ENCODE data around the gene ZNF804B.

Gene ZNF804B

DNA sequence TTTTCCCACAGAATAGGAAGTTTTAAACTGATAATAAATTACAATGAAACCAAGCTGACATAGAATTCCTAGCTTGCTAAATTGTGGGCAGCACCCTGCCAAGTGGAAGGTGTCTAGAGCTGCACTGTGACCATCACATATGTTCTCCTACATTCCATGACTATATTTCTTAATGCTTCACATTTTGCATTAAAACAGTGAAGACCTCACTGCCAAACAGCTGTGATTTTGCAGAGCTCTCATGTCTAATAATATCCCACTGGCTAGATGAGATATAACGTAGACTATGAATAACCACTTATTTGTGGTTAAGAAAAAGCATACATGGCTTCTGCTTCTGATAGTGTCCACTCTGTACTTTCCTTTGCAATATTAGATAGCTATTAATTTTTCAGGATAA lies 264.4 kb downstream of the ZNF804B start:
- Mint-ChIP-seq H3K27ac (no peak overlapping the region), H3K4me3 (no peak overlapping the region), H3K9me3 (peaks cover 4% of the 10 kb centered on the region), H3K27me3 (ENCODE audit: low read depth) (no peaks in the 10 kb centered on the region), H3K36me3 (ENCODE audit: low read depth) (no peaks in the 10 kb centered on the region), H3K4me1 (peaks cover 18% of the 10 kb centered on the region)
- no peak for TF ChIP-seq CTCF (IDR thresholded peaks at IDR 0.05; ENCODE audit: unreplicated experiment in 3 of 3)

- no peak overlapping the region for H3K4me3 Mint-ChIP-seq
- no peak for TF ChIP-seq CTCF (IDR thresholded peaks at IDR 0.05; ENCODE audit: unreplicated experiment in 3 of 3)
- no peaks in the 10 kb centered on the region for H3K36me3 Mint-ChIP-seq (ENCODE audit: low read depth)
- no peak overlapping the region for H3K27ac Mint-ChIP-seq
- H3K27me3 Mint-ChIP-seq (ENCODE audit: low read depth), result no peaks in the 10 kb centered on the region
- peaks cover 18% of the 10 kb centered on the region for H3K4me1 Mint-ChIP-seq
- peaks cover 2% of the 10 kb centered on the region for H3K9me3 Mint-ChIP-seq
These were observed 268.3 kb downstream of the ZNF804B start for GRCh38 chr7:89027781-89028180.

DNA sequence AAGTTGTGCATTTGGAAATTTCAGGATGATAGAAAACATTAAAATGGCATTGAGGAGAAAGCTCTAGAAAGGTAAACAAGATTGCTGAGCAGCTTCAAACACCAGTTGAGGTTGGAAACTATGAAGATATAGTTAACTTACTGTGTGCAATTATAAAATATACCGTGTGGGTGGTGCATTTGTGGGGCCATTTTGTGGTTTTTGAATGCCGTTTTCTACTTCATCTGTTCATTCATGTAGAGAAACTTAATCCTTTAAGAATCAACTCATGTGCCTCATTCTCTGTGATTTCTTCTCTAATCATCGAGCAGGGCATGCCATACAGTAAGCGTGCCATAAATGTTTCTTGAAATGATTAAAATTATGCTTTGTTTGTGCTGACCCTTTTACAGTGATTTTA lies 268.8 kb downstream of the ZNF804B start:
- no peak for TF ChIP-seq CTCF (IDR thresholded peaks at IDR 0.05; ENCODE audit: unreplicated experiment in 3 of 3)

GRCh38 chr7:89029864-89030263 lies 270.4 kb downstream of the ZNF804B start:
- Mint-ChIP-seq H3K27ac (no peak overlapping the region), H3K4me1 (peaks cover 8% of the 10 kb centered on the region), H3K27me3 (ENCODE audit: low read depth) (no peaks in the 10 kb centered on the region), H3K4me3 (no peak overlapping the region), H3K36me3 (ENCODE audit: low read depth) (no peaks in the 10 kb centered on the region), H3K9me3 (peaks cover 2% of the 10 kb centered on the region)
- no peak for TF ChIP-seq CTCF (IDR thresholded peaks at IDR 0.05; ENCODE audit: unreplicated experiment in 3 of 3)

More for the DNA sequence above, 268.8 kb downstream of the ZNF804B start:
- Mint-ChIP-seq H3K27ac (no peak overlapping the region), H3K4me1 (peaks cover 18% of the 10 kb centered on the region), H3K9me3 (peaks cover 2% of the 10 kb centered on the region), H3K36me3 (ENCODE audit: low read depth) (no peaks in the 10 kb centered on the region), H3K27me3 (ENCODE audit: low read depth) (no peaks in the 10 kb centered on the region), H3K4me3 (no peak overlapping the region)

GRCh38 chr7:89041240-89041639 lies 281.7 kb downstream of the ZNF804B start:
- Mint-ChIP-seq H3K36me3 (ENCODE audit: low read depth) (no peaks in the 10 kb centered on the region), H3K27ac (no peak overlapping the region), H3K4me3 (no peak overlapping the region), H3K9me3 (peaks cover 21% of the 10 kb centered on the region), H3K4me1 (peaks cover 6% of the 10 kb centered on the region), H3K27me3 (ENCODE audit: low read depth) (no peaks in the 10 kb centered on the region)
- no peak for TF ChIP-seq CTCF (IDR thresholded peaks at IDR 0.05; ENCODE audit: unreplicated experiment in 3 of 3)

- Mint-ChIP-seq H3K27ac (no peak overlapping the region), H3K36me3 (ENCODE audit: low read depth) (no peaks in the 10 kb centered on the region)
These were observed 283.4 kb downstream of the ZNF804B start for GRCh38 chr7:89042940-89043339.

More at GRCh38 chr7:89042940-89043339, 283.4 kb downstream of the ZNF804B start:
- no peak overlapping the region for H3K4me3 Mint-ChIP-seq
- no peaks in the 10 kb centered on the region for H3K27me3 Mint-ChIP-seq (ENCODE audit: low read depth)
- H3K4me1 Mint-ChIP-seq, result peaks cover 6% of the 10 kb centered on the region
- peaks cover 21% of the 10 kb centered on the region for H3K9me3 Mint-ChIP-seq
- no peak for TF ChIP-seq CTCF (IDR thresholded peaks at IDR 0.05; ENCODE audit: unreplicated experiment in 3 of 3)

Measured in nephron (organoid).